Skin of body (tissue), 2 donors: ENCODE results near the gene ZBP1. TPM values are rescaled to one million over a fixed set of nuclear protein-coding genes. Genes with fewer than 3 reads are reported as not detected.

ENCODE experiments used
- DNase-seq: peaks from one replicate; lab custom pipeline; 2025; lab: John Stamatoyannopoulos, UW
- total RNA-seq: library from RNA; depleted of rRNA; stranded (reverse); fragments of >200 nt; gene quantifications from one replicate; pipeline ENCODE4 v1.2.3, GENCODE V29; 2014

ZBP1 gene
- total RNA-seq, 1 donor from 2014 or later: 1.5 TPM

- no peak for DNase-seq
These were observed 19.0 kb downstream of the ZBP1 start for GRCh38 chr20:57601211-57601570.

- DNase-seq: no peak
These were observed 19.7 kb downstream of the ZBP1 start for GRCh38 chr20:57600320-57601210.

- no peak for DNase-seq
These were observed 21.7 kb downstream of the ZBP1 start for GRCh38 chr20:57598491-57598890.

- DNase-seq: no peak
These were observed 22.2 kb downstream of the ZBP1 start for GRCh38 chr20:57598060-57598459.

GRCh38 chr20:57596998-57597939 is 23.0 kb downstream of the ZBP1 start:
- DNase-seq: peak; percentile 38

GRCh38 chr20:57596358-57596757 is 23.9 kb downstream of the ZBP1 start:
- no peak for DNase-seq

GRCh38 chr20:57595041-57596030 is 24.9 kb downstream of the ZBP1 start:
- no peak for DNase-seq

- DNase-seq: no peak
These were observed 25.9 kb downstream of the ZBP1 start for GRCh38 chr20:57594092-57594951.

- DNase-seq: no peak
These were observed 26.9 kb downstream of the ZBP1 start for GRCh38 chr20:57593134-57593886.

GRCh38 chr20:57592263-57593092 is 27.7 kb downstream of the ZBP1 start:
- DNase-seq: no peak

GRCh38 chr20:57591289-57592229 is 28.7 kb downstream of the ZBP1 start:
- no peak for DNase-seq

GRCh38 chr20:57590485-57591288 is 29.5 kb downstream of the ZBP1 start:
- DNase-seq: no peak

GRCh38 chr20:57589728-57590484 is 30.3 kb downstream of the ZBP1 start:
- DNase-seq: no peak

- no peak for DNase-seq
These were observed 31.0 kb downstream of the ZBP1 start for GRCh38 chr20:57589123-57589727.

GRCh38 chr20:57588596-57588995 is 31.6 kb downstream of the ZBP1 start:
- no peak for DNase-seq
